K562 (cell line): ENCODE measurements around the gene KRT76. TPM values are rescaled to one million over a fixed set of nuclear protein-coding genes. Genes with fewer than 3 reads are reported as not detected.

Experiments
- ATAC-seq: fragments of 200-7000 bp; cut with Tn5 transposase; 3 replicates; pipeline ENCODE4 v1.9.1; 2020; ENCODE audit warnings: moderate library complexity
- BruUV-seq: library from RNA; stranded (reverse); fragments of 400-500 nt; replicated peaks from 2 replicates; lab custom pipeline; 2021; lab: Mats Ljungman, UMichigan
- CTCF ChIA-PET: fragments of 300-600 bp; formaldehyde crosslinking; extraction: SDS; loops from one replicate; lab custom pipeline; 2021; ENCODE audit warnings: low intra/inter-chr PET ratio; lab: Yijun Ruan, JAX
- POLR2A ChIA-PET: fragments of 300-600, 350-650 bp; sonication (Branson Sonifier 250); formaldehyde crosslinking; extraction: SDS; loops from one replicate; lab custom pipeline; 2021; ENCODE audit warnings: antibody characterized with exemption, inconsistent platforms; lab: Yijun Ruan, JAX
- DNase-seq, 4 experiments: peaks; one replicate each; pipeline versions ENCODE4 v3.0.0 to v3.0.0-alpha.2; 2011 to 2018; ENCODE audit warnings: low spot score in 3 of 4, mixed read lengths in 3 of 4; ENCODE audit errors: extremely low read depth in 1 of 4
- FAIRE-seq: peaks from 2 replicates; lab custom pipeline; 2011; peaks lifted over from hg19 to GRCh38; lab: Jason Lieb, UNC
- H2AFZ ChIP-seq: 2 replicates; pipeline ENCODE4 v1.6.0; 2011; ENCODE audit warnings: low read depth, low read length, control low read depth, inconsistent platforms
- H3K27ac ChIP-seq: fragments of 200-600 bp; 3 replicates; pipeline ENCODE4 v1.8.0; 2011; ENCODE audit warnings: low read depth, mild to moderate bottlenecking, control low read depth, inconsistent platforms, low read length, moderate library complexity, mixed read lengths; ENCODE audit errors: extremely low read depth
- H3K27me3 ChIP-seq, 2 experiments: fragments of 300-600 bp in 1 of 2; 2 replicates in 1 of 2; 3 replicates in 1 of 2; pipeline versions ENCODE4 v1.6.0 to v1.8.0; 2011; ENCODE audit warnings: inconsistent platforms in 2 of 2, low read length in 2 of 2, mild to moderate bottlenecking in 1 of 2, mixed read lengths in 1 of 2, moderate library complexity in 1 of 2; ENCODE audit not compliant: control insufficient read depth in 2 of 2, insufficient read depth in 2 of 2
- H3K36me3 ChIP-seq: fragments of 300-600 bp; 3 replicates; pipeline ENCODE4 v1.8.0; 2011; ENCODE audit warnings: mild to moderate bottlenecking, low read length, inconsistent platforms; ENCODE audit not compliant: control insufficient read depth, insufficient read depth
- H3K4me1 ChIP-seq, 2 experiments: fragments of 200-600 bp in 1 of 2; replicated peaks in 1 of 2; 2 replicates in 1 of 2; 3 replicates in 1 of 2; pipeline versions ENCODE4 v1.5.1 to v1.8.0; 2011; ENCODE audit warnings: inconsistent platforms in 2 of 2, low read length in 2 of 2, mild to moderate bottlenecking in 1 of 2, mixed read lengths in 1 of 2, moderate library complexity in 1 of 2; ENCODE audit not compliant: control insufficient read depth in 2 of 2, insufficient read depth in 2 of 2
- H3K4me2 ChIP-seq: 2 replicates; pipeline ENCODE4 v1.6.1; 2011; ENCODE audit warnings: low read length, control low read depth, inconsistent platforms, mixed read lengths; ENCODE audit not compliant: insufficient read depth
- H3K4me3 ChIP-seq: fragments of 200-600 bp; sonication (generic), shearing (Covaris generic); 2 replicates; pipeline ENCODE4 v1.5.1; 2016; ENCODE audit warnings: control low read depth, inconsistent platforms
- H3K79me2 ChIP-seq: fragments of 200-600 bp; 3 replicates; pipeline ENCODE4 v1.8.0; 2011; ENCODE audit warnings: low read length, inconsistent platforms; ENCODE audit not compliant: control insufficient read depth, insufficient read depth
- H3K9ac ChIP-seq, 2 experiments: 2 replicates each; pipeline versions ENCODE4 v1.6.0 to v1.6.1; 2011; ENCODE audit warnings: low read depth in 2 of 2, low read length in 2 of 2, control low read depth in 1 of 2, inconsistent platforms in 1 of 2, mild to moderate bottlenecking in 1 of 2, mixed read lengths in 1 of 2; ENCODE audit not compliant: insufficient read depth in 1 of 2
- H3K9me1 ChIP-seq: one replicate; pipeline ENCODE4 v1.6.0; 2011; ENCODE audit warnings: inconsistent platforms, mild to moderate bottlenecking, low read length, moderate library complexity; ENCODE audit not compliant: control insufficient read depth, insufficient read depth
- H3K9me3 ChIP-seq: replicated peaks from 2 replicates; pipeline ENCODE4 v1.5.1; 2011; ENCODE audit warnings: low read depth, low read length, inconsistent platforms; ENCODE audit not compliant: control insufficient read depth, insufficient read depth
- H4K20me1 ChIP-seq: replicated peaks from 2 replicates; pipeline ENCODE4 v1.6.1; 2011; ENCODE audit warnings: low read length, inconsistent platforms, mixed read lengths; ENCODE audit not compliant: control insufficient read depth, insufficient read depth
- CBX5 ChIP-seq: IDR thresholded peaks from 2 replicates; pipeline ENCODE4 v1.6.1; 2014; ENCODE audit warnings: low read depth, borderline replicate concordance
- EP300 ChIP-seq: IDR thresholded peaks from 2 replicates; pipeline ENCODE4 v1.6.1; 2012; ENCODE audit warnings: low read length, improper control_type of control experiment
- GABPA ChIP-seq: fragments of 200-800 bp; sonication (Bioruptor generic); conservative IDR thresholded peaks from 2 replicates; pipeline ENCODE4 v1.6.1; 2016; ENCODE audit warnings: low read depth, missing genetic modification characterization, missing compliant biosample characterization
- NCOR1 ChIP-seq: fragments of 450-650 bp; IDR thresholded peaks from 2 replicates; pipeline ENCODE4 v1.6.1; 2016; ENCODE audit warnings: mild to moderate bottlenecking, moderate library complexity
- NFXL1 ChIP-seq: fragments of 450-650 bp; formaldehyde crosslinking; IDR thresholded peaks from 2 replicates; pipeline ENCODE4 v1.4.0; 2021; ENCODE audit warnings: mild to moderate bottlenecking
- SAP30 ChIP-seq: fragments of 200-600 bp; sonication (generic); IDR thresholded peaks from 2 replicates; pipeline ENCODE4 v1.6.1; 2012; ENCODE audit warnings: borderline replicate concordance, low read depth, mild to moderate bottlenecking, moderate library complexity, low read length, control low read depth, inconsistent platforms; ENCODE audit not compliant: insufficient read depth, poor library complexity, severe bottlenecking
- SPI1 ChIP-seq: IDR thresholded peaks from 2 replicates; pipeline ENCODE4 v1.6.1; 2011; ENCODE audit warnings: low read depth, low read length, control low read depth, borderline replicate concordance
- XRCC5 ChIP-seq: fragments of 200-400 bp; formaldehyde crosslinking; IDR thresholded peaks from 2 replicates; pipeline ENCODE4 v1.6.1; 2017; ENCODE audit warnings: low read depth, mild to moderate bottlenecking, low read length
- ZBED1 ChIP-seq: IDR thresholded peaks from 2 replicates; pipeline ENCODE4 v1.6.1; 2014
- ZNF57 ChIP-seq: fragments of 450-650 bp; formaldehyde crosslinking; IDR thresholded peaks from 2 replicates; pipeline ENCODE4 v1.4.0; 2020; ENCODE audit warnings: mild to moderate bottlenecking, moderate library complexity
- ZNF668 ChIP-seq: fragments of 250-450 bp; sonication (Bioruptor Pico); IDR thresholded peaks from 2 replicates; pipeline ENCODE4 v1.8.0; 2022; ENCODE audit warnings: mild to moderate bottlenecking, inconsistent platforms
- ZNF717 ChIP-seq: fragments of 250-450 bp; sonication (Bioruptor Pico); IDR thresholded peaks from 2 replicates; pipeline ENCODE4 v1.5.0; 2021
- ZNF778 ChIP-seq: fragments of 450-650 bp; formaldehyde crosslinking; IDR thresholded peaks from 2 replicates; pipeline ENCODE4 v1.4.0; 2020; ENCODE audit warnings: mild to moderate bottlenecking, moderate library complexity
- WGBS: fragments of 100-300 bp; shearing (Covaris generic); methylation state at CpG from one replicate; pipeline ENCODE4 v1.1.6; 2016; ENCODE audit warnings: low coverage, mixed read lengths; ENCODE audit not compliant: insufficient coverage; ENCODE audit errors: missing lambda C conversion rate; 5-methylcytosine and 5-hydroxymethylcytosine counted together
- in situ Hi-C: fragments of 300-500 bp; cut with MboI; formaldehyde crosslinking; loops from 4 replicates; pipeline ENCODE4 v1.15.0; 2018; ENCODE audit warnings: inconsistent platforms, mixed read lengths
- intact Hi-C: fragments of 100-400 bp; cut with micrococcal nuclease; formaldehyde crosslinking; loops from 2 replicates; pipeline ENCODE4 v1.14.2; 2022
- polyA plus RNA-seq, 8 experiments: library from polyadenylated mRNA; depleted of rRNA in 4 of 8; stranded (reverse) in 5 of 8; unstranded in 3 of 8; fragments of >200 nt; fragmentation: Nextera tagmentation in 2 of 8; fragmentation: Illumina TruSeq in 1 of 8; extraction: Ambion mirVana in 2 of 8; extraction: Trizol in 1 of 8; gene quantifications; 2 replicates each; pipeline versions ENCODE4 v1.2.1 to v1.2.3, GENCODE V29; 2011 to 2014; ENCODE audit warnings: inconsistent platforms in 1 of 8, missing spikeins in 1 of 8
- total RNA-seq, 7 experiments: library from RNA; depleted of rRNA in 6 of 7; stranded (reverse); fragments of >200 nt in 6 of 7; fragmentation: Illumina TruSeq in 2 of 7; extraction: Trizol in 2 of 7; gene quantifications; 2 replicates each; pipeline versions ENCODE4 v1.2.1 to v1.2.3, GENCODE V29; 2011 to 2021; ENCODE audit warnings: low replicate concordance in 1 of 7
- TF ChIP-seq, protein P1 (sequence below): fragments of 250-450 bp; sonication (Bioruptor Pico); IDR thresholded peaks from 2 replicates; pipeline ENCODE4 v1.8.0; 2022; ENCODE audit warnings: moderate library complexity, mild to moderate bottlenecking, inconsistent platforms
- TF ChIP-seq, protein P2 (sequence below): fragments of 250-450 bp; sonication (Bioruptor Pico); IDR thresholded peaks from 2 replicates; pipeline ENCODE4 v1.8.0; 2022; ENCODE audit warnings: moderate library complexity, mild to moderate bottlenecking, inconsistent platforms

Gene KRT76
- total and polyA plus RNA-seq, 9 of the 15 experiments (the other 6 are each of a cell fraction or from before 2014, with no cell fraction given): not detected

DNA sequence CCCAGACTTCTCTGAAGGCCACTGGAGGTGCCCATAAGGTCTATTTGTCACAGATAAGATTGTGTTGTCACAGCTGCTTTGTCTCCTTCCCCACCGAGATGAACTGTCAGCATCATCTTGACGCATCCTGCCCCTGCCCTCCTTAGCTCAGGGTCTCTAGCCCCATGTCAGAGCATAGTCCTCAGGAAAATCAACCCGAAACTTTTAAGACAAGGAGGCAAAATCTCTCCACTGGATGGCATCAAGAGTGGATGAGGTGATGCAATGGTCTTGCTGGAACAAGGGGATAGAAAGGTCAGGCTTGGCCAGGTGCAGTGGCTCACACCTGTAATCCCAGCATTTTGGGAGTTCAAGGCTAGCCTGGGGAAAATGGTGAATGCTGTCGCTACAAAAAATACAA lies 48.8 kb upstream of the KRT76 start:
- in situ Hi-C loops: no loop called here
- DNase-seq: no peak
- no peaks in the 10 kb centered on the region for H3K9me1 ChIP-seq
- H3K4me3 ChIP-seq: no peak overlapping the region
- no peak for TF ChIP-seq ZNF717
- TF ChIP-seq, protein P1, sequence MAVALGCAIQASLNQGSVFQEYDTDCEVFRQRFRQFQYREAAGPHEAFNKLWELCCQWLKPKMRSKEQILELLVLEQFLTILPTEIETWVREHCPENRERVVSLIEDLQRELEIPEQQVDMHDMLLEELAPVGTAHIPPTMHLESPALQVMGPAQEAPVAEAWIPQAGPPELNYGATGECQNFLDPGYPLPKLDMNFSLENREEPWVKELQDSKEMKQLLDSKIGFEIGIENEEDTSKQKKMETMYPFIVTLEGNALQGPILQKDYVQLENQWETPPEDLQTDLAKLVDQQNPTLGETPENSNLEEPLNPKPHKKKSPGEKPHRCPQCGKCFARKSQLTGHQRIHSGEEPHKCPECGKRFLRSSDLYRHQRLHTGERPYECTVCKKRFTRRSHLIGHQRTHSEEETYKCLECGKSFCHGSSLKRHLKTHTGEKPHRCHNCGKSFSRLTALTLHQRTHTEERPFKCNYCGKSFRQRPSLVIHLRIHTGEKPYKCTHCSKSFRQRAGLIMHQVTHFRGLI (CRISPR knock-in tag): no peak
- no peak for TF ChIP-seq NCOR1
- ChIA-PET POLR2A (interaction anchor here (0.6 kb wide), 1 partner anchor 13 kb away, joined by 3 read pairs; no protein-coding TSS in a partner anchor), CTCF (no interaction called here)
- no peak overlapping the region for H3K4me2 ChIP-seq
- H3K27me3 ChIP-seq: peaks cover 33 to 69% of the 10 kb centered on the region in 2 experiments
- ATAC-seq: no peak
- no peaks in the 10 kb centered on the region for H3K9me3 ChIP-seq
- H3K79me2 ChIP-seq: no peaks in the 10 kb centered on the region
- intact Hi-C loops: no loop called here
- no peak overlapping the region for H3K27ac ChIP-seq
- 0% methylated on average over 4 of the region's 4 CpGs for WGBS
- no peaks in the 10 kb centered on the region; the same call in 1 of the 2 replicates for H4K20me1 ChIP-seq
- no TSS peak for BruUV-seq
- H3K36me3 ChIP-seq: no peaks in the 10 kb centered on the region
- H3K4me1 ChIP-seq: no peaks in the 10 kb centered on the region
- H2AFZ ChIP-seq: no peak overlapping the region
- no peak for FAIRE-seq
- no peak overlapping the region for H3K9ac ChIP-seq

DNA sequence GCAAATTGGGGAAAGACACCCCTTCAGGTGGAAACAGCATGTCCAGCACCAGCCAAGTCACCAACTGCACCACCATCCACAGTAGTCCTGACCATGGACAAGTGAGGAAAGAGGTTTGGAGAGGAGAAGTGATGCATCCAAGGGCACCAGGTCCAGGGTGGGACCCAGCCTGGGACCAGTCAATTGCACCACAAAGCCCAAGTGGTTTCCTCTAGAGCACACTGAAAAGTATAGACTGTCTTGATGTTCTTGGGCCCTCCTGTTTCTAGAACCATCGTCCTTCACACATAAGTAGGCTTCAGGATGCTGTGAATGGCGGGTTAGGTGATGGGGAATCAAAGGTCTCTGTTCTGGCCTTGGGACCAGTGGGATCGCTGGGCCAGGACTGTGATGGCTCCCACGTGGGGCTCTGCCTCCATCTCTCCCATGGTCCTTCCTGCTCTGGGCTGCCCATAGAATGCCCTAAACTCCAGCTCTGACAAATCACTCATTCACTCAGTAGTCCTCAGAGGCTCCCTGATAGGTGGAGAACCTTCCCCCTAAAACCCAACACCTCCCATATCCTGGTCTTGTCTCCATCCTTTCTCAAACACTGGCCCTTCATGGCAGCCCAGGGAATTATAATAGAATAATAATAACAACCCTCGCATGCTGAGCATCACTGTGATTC lies 47.7 kb upstream of the KRT76 start:
- no peak for FAIRE-seq
- Histone ChIP-seq H3K36me3 (no peaks in the 10 kb centered on the region), H3K27me3 (peaks cover 31 to 72% of the 10 kb centered on the region in 2 experiments; a peak in 4 of 5 replicates), H3K27ac (no peak overlapping the region), H3K4me3 (no peak overlapping the region), H3K9ac (no peak overlapping the region), H3K9me1 (no peaks in the 10 kb centered on the region), H3K4me1 (no peaks in the 10 kb centered on the region), H3K4me2 (no peak overlapping the region), H2AFZ (no peak overlapping the region), H3K9me3 (no peaks in the 10 kb centered on the region), H3K79me2 (no peaks in the 10 kb centered on the region), H4K20me1 (no peaks in the 10 kb centered on the region; the same call in 1 of the 2 replicates)
- in situ Hi-C loops (no loop called here), intact Hi-C loops (no loop called here)
- ATAC-seq: no peak
- ChIA-PET CTCF (no interaction called here), POLR2A (interaction anchor here (1.2 kb wide), 1 partner anchor 10 kb away, joined by 3 read pairs; no protein-coding TSS in a partner anchor)
- 2% methylated on average over 5 of the region's 5 CpGs for WGBS
- no TSS peak for BruUV-seq
- no peak for DNase-seq
- TF ChIP-seq ZNF57 (CRISPR knock-in tag): no peak
- TF ChIP-seq, protein P2, sequence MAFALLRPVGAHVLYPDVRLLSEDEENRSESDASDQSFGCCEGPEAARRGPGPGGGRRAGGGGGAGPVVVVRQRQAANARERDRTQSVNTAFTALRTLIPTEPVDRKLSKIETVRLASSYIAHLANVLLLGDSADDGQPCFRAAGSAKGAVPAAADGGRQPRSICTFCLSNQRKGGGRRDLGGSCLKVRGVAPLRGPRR (CRISPR knock-in tag): no peak
- TF ChIP-seq ZBED1: no peak
- TF ChIP-seq XRCC5: no peak
- no peak for TF ChIP-seq GABPA (tag)
- TF ChIP-seq EP300: no peak
- no peak for TF ChIP-seq SPI1
- no peak for TF ChIP-seq ZNF778 (CRISPR knock-in tag)
- TF ChIP-seq CBX5: no peak
- TF ChIP-seq NFXL1 (CRISPR knock-in tag): no peak
- no peak for TF ChIP-seq ZNF668 (CRISPR knock-in tag)
- TF ChIP-seq SAP30: no peak
